IMR-90 (cell line): Measurements from ENCODE around the gene SH3RF2. TPM values are rescaled to one million over a fixed set of nuclear protein-coding genes. Genes with fewer than 3 reads are reported as not detected.

Experiments
- ATAC-seq: fragments of 200-7000 bp; cut with Tn5 transposase; 2 replicates; pipeline ENCODE4 v1.9.1; 2020; ENCODE audit warnings: low read depth, mild to moderate bottlenecking, moderate library complexity
- BruUV-seq: library from RNA; stranded (reverse); fragments of 400-500 nt; replicated peaks from 2 replicates; lab custom pipeline; 2021; lab: Mats Ljungman, UMichigan
- CTCF ChIA-PET: fragments of 300-600 bp; formaldehyde crosslinking; extraction: SDS; loops from one replicate; lab custom pipeline; 2021; ENCODE audit warnings: antibody characterized with exemption; lab: Yijun Ruan, JAX
- POLR2A ChIA-PET: fragments of 300-600 bp; sonication (Branson Sonifier 250); formaldehyde crosslinking; loops from one replicate; lab custom pipeline; 2022; ENCODE audit warnings: antibody characterized with exemption; ENCODE audit not compliant: unreplicated experiment; lab: Charles Lee
- DNase-seq: peaks from one replicate; pipeline ENCODE4 v3.0.0; 2013
- H2AFZ ChIP-seq: replicated peaks from 2 replicates; pipeline ENCODE3; 2013; ENCODE audit warnings: low read length, mild to moderate bottlenecking; ENCODE audit not compliant: poor library complexity
- H2AK5ac ChIP-seq: 2 replicates; pipeline ENCODE4 v1.6.1; 2013; ENCODE audit warnings: low read depth, low read length, inconsistent platforms
- H2AK9ac ChIP-seq: replicated peaks from 2 replicates; pipeline ENCODE3; 2013; ENCODE audit warnings: mild to moderate bottlenecking, low read depth, low read length, moderate library complexity; ENCODE audit not compliant: poor library complexity
- H2BK120ac ChIP-seq: 2 replicates; pipeline ENCODE4 v1.6.1; 2013; ENCODE audit warnings: low read depth, low read length, inconsistent platforms
- H2BK15ac ChIP-seq: 3 replicates; pipeline ENCODE4 v1.6.1; 2013; ENCODE audit warnings: low read depth, low read length, inconsistent platforms
- H2BK20ac ChIP-seq: 2 replicates; pipeline ENCODE4 v1.6.1; 2013; ENCODE audit warnings: low read depth, mild to moderate bottlenecking, inconsistent platforms, low read length, moderate library complexity
- H2BK5ac ChIP-seq: 2 replicates; pipeline ENCODE4 v1.6.1; 2013; ENCODE audit warnings: mild to moderate bottlenecking, low read depth, low read length, inconsistent platforms; ENCODE audit not compliant: poor library complexity, severe bottlenecking
- H3K14ac ChIP-seq: replicated peaks from 2 replicates; pipeline ENCODE4 v1.6.1; 2013; ENCODE audit warnings: low read depth, low read length, inconsistent platforms
- H3K18ac ChIP-seq: 2 replicates; pipeline ENCODE4 v1.6.1; 2013; ENCODE audit warnings: low read depth, low read length, control low read depth
- H3K23ac ChIP-seq: 2 replicates; pipeline ENCODE4 v1.6.1; 2013; ENCODE audit warnings: low read depth, low read length, inconsistent platforms
- H3K27ac ChIP-seq: 2 replicates; pipeline ENCODE4 v1.5.1; 2013; ENCODE audit warnings: mild to moderate bottlenecking, control low read depth, low read length; ENCODE audit not compliant: insufficient read depth
- H3K27me3 ChIP-seq: 2 replicates; pipeline ENCODE4 v1.6.1; 2013; ENCODE audit warnings: low read length; ENCODE audit not compliant: control insufficient read depth, insufficient read depth
- H3K36me3 ChIP-seq: 2 replicates; pipeline ENCODE4 v1.6.1; 2013; ENCODE audit warnings: low read length, mixed read lengths; ENCODE audit not compliant: control insufficient read depth, insufficient read depth
- H3K4ac ChIP-seq: 2 replicates; pipeline ENCODE4 v1.6.1; 2013; ENCODE audit warnings: low read depth, low read length, inconsistent platforms
- H3K4me1 ChIP-seq: 2 replicates; pipeline ENCODE4 v1.6.1; 2013; ENCODE audit warnings: low read length, mixed read lengths; ENCODE audit not compliant: control insufficient read depth, insufficient read depth
- H3K4me2 ChIP-seq: 2 replicates; pipeline ENCODE4 v1.6.1; 2013; ENCODE audit warnings: low read depth, mild to moderate bottlenecking, control low read depth, low read length, moderate library complexity
- H3K4me3 ChIP-seq: 2 replicates; pipeline ENCODE4 v1.5.1; 2013; ENCODE audit warnings: low read depth, mild to moderate bottlenecking, control low read depth, low read length, moderate library complexity; ENCODE audit not compliant: insufficient read depth
- H3K56ac ChIP-seq: 2 replicates; pipeline ENCODE4 v1.6.1; 2013; ENCODE audit warnings: low read length, inconsistent platforms; ENCODE audit not compliant: insufficient read depth; ENCODE audit errors: extremely low read depth
- H3K79me1 ChIP-seq, 2 experiments: 2 replicates each; pipeline ENCODE4 v1.6.1; 2013; ENCODE audit warnings: low read length in 2 of 2, inconsistent platforms in 1 of 2, low read depth in 1 of 2
- H3K9ac ChIP-seq: 2 replicates; pipeline ENCODE4 v1.6.1; 2013; ENCODE audit warnings: low read depth, low read length, control low read depth
- H3K9me1 ChIP-seq: 2 replicates; pipeline ENCODE4 v1.6.1; 2013; ENCODE audit warnings: low read length, inconsistent platforms; ENCODE audit not compliant: insufficient read depth
- H3K9me3 ChIP-seq: 2 replicates; pipeline ENCODE4 v1.6.1; 2013; ENCODE audit warnings: low read length; ENCODE audit not compliant: control insufficient read depth, insufficient read depth
- H4K20me1 ChIP-seq: 2 replicates; pipeline ENCODE4 v1.6.1; 2013; ENCODE audit warnings: low read length, inconsistent platforms; ENCODE audit not compliant: insufficient read depth
- H4K5ac ChIP-seq: 2 replicates; pipeline ENCODE4 v1.6.1; 2013; ENCODE audit warnings: mild to moderate bottlenecking, low read depth, low read length, control low read depth
- H4K8ac ChIP-seq, 2 experiments: 2 replicates each; pipeline ENCODE4 v1.6.1; 2013; ENCODE audit warnings: low read depth in 2 of 2, low read length in 2 of 2, control low read depth in 1 of 2, inconsistent platforms in 1 of 2
- H4K91ac ChIP-seq: 2 replicates; pipeline ENCODE4 v1.6.1; 2013; ENCODE audit warnings: low read depth, low read length, inconsistent platforms; ENCODE audit not compliant: insufficient read depth
- BHLHE40 ChIP-seq: fragments of 150-350 bp; IDR thresholded peaks from 2 replicates; pipeline ENCODE4 v1.6.1; 2016; ENCODE audit warnings: mild to moderate bottlenecking, low read depth, low read length
- CHD1 ChIP-seq: IDR thresholded peaks from 2 replicates; pipeline ENCODE4 v1.6.1; 2012; ENCODE audit warnings: low read depth, low read length, improper control_type of control experiment
- CTCF ChIP-seq: conservative IDR thresholded peaks from 2 replicates; pipeline ENCODE4 v1.5.1; 2012; ENCODE audit warnings: mild to moderate bottlenecking, low read depth, low read length, improper control_type of control experiment
- MAZ ChIP-seq: IDR thresholded peaks from 2 replicates; pipeline ENCODE4 v1.6.1; 2012; ENCODE audit warnings: low read depth, mild to moderate bottlenecking, low read length, improper control_type of control experiment, moderate library complexity, borderline replicate concordance
- MXI1 ChIP-seq: IDR thresholded peaks from 2 replicates; pipeline ENCODE4 v1.6.1; 2012; ENCODE audit warnings: low read depth, mild to moderate bottlenecking, low read length, moderate library complexity, borderline replicate concordance
- POLR2A ChIP-seq: IDR thresholded peaks from 2 replicates; pipeline ENCODE4 v1.6.1; 2012; ENCODE audit warnings: mild to moderate bottlenecking, low read depth, low read length
- RAD21 ChIP-seq: IDR thresholded peaks from 2 replicates; pipeline ENCODE4 v1.6.1; 2012; ENCODE audit warnings: low read length, improper control_type of control experiment
- RCOR1 ChIP-seq: IDR thresholded peaks from 2 replicates; pipeline ENCODE4 v1.6.1; 2012; ENCODE audit warnings: mild to moderate bottlenecking, low read length, improper control_type of control experiment; ENCODE audit not compliant: insufficient replicate concordance
- RFX5 ChIP-seq: IDR thresholded peaks from 2 replicates; pipeline ENCODE4 v1.8.0; 2012; ENCODE audit warnings: low read depth, mild to moderate bottlenecking, low read length, moderate library complexity
- WGBS, 2 experiments: methylation state at CpG; one replicate each; pipeline versions ENCODE4 v1.1.5 to v1.1.7; 2013; ENCODE audit warnings: missing lambda C conversion rate in 2 of 2; ENCODE audit not compliant: insufficient read length in 1 of 2; ENCODE audit errors: extremely low coverage in 2 of 2; 5-methylcytosine and 5-hydroxymethylcytosine counted together
- dilution Hi-C: fragments of 300-500 bp; cut with HindIII; formaldehyde crosslinking; loops from one replicate; pipeline ENCODE4 v1.14.3; 2018; ENCODE audit warnings: low sequenced_read_pairs; ENCODE audit not compliant: unreplicated experiment
- in situ Hi-C: fragments of 300-500 bp; cut with MboI; formaldehyde crosslinking; loops from 3 replicates; pipeline ENCODE4 v1.14.3; 2019; ENCODE audit warnings: low sequenced_read_pairs, inconsistent platforms, mixed read lengths
- intact Hi-C: fragments of 100-400 bp; cut with micrococcal nuclease; formaldehyde crosslinking; loops from 2 replicates; pipeline ENCODE4 v1.10.0; 2022
- polyA plus RNA-seq, 3 experiments: library from polyadenylated mRNA; depleted of rRNA; stranded (reverse); fragments of >200 nt; gene quantifications; 2 replicates each; pipeline ENCODE4 v1.2.3, GENCODE V29; 2012; ENCODE audit warnings: low replicate concordance in 1 of 3
- total RNA-seq: library from RNA; depleted of rRNA; stranded (reverse); fragments of >200 nt; gene quantifications from 2 replicates; pipeline ENCODE4 v1.2.3, GENCODE V29; 2012

The SH3RF2 gene
- total and polyA plus RNA-seq, 2 of the 4 experiments (the other 2 are of a cell fraction) = 1.3 to 1.7 TPM

- H3K4me1 ChIP-seq = no peaks in the 10 kb centered on the region
- dilution Hi-C loops = no loop called here
- CTCF ChIA-PET = no interaction called here
- no peak overlapping the region for H2BK120ac ChIP-seq
- H4K91ac ChIP-seq = no peak overlapping the region
- no peaks in the 10 kb centered on the region for H3K9me3 ChIP-seq
- no peak overlapping the region for H2BK15ac ChIP-seq
- H3K4me2 ChIP-seq = no peak overlapping the region
- intact Hi-C loops = no loop called here
- in situ Hi-C loops = no loop called here
- no peak overlapping the region for H2BK20ac ChIP-seq
- no peak for TF ChIP-seq MAZ
- TF ChIP-seq RFX5 = no peak
- TF ChIP-seq RCOR1 = no peak
- TF ChIP-seq RAD21 = no peak
- no peak for TF ChIP-seq MXI1
- TF ChIP-seq POLR2A = no peak
- no peak for TF ChIP-seq CHD1
- TF ChIP-seq CTCF = no peak
- TF ChIP-seq BHLHE40 = no peak
- no peak overlapping the region for H3K14ac ChIP-seq
- H3K23ac ChIP-seq = no peak overlapping the region
- no peak overlapping the region for H4K5ac ChIP-seq
- POLR2A ChIA-PET = no interaction called here
- H2AK5ac ChIP-seq = no peak overlapping the region
- no peak overlapping the region for H3K18ac ChIP-seq
- H3K4ac ChIP-seq = no peak overlapping the region
- no peak overlapping the region for H2AFZ ChIP-seq
- WGBS, 2 experiments = no CpG with 5 or more reads among the region's 2 CpGs
- H3K79me1 ChIP-seq = no peaks in the 10 kb centered on the region
- DNase-seq (no peak), ATAC-seq (no peak)
- no peak overlapping the region for H3K4me3 ChIP-seq
- H3K56ac ChIP-seq = no peak overlapping the region
- H2AK9ac ChIP-seq = no peak overlapping the region
- H2BK5ac ChIP-seq = no peak overlapping the region
- no peaks in the 10 kb centered on the region for H3K36me3 ChIP-seq
- H4K8ac ChIP-seq = no peak overlapping the region
- no peak overlapping the region for H3K27ac ChIP-seq
- H4K20me1 ChIP-seq = no peaks in the 10 kb centered on the region
- no peak overlapping the region for H3K9ac ChIP-seq
- no peaks in the 10 kb centered on the region for H3K9me1 ChIP-seq
- peaks cover 12% of the 10 kb centered on the region for H3K27me3 ChIP-seq
- BruUV-seq = no TSS peak
Measured at GRCh38 chr5:146072595-146072994, 136.2 kb downstream of the SH3RF2 start.
